Measurements from ENCODE around the gene LMBR1L. TPM values are rescaled to one million over a fixed set of nuclear protein-coding genes. Genes with fewer than 3 reads are reported as not detected.
"Not testable (repeated sequence)": the region's sequence is repeated elsewhere in the genome, so short reads cannot be mapped to it uniquely, and the experiment has no call there.

The LMBR1L gene
- total and polyA plus RNA-seq, 2 of the 8 experiments (the other 6 are each of a cell fraction or from before 2014, with no cell fraction given) = 36.6 to 49.6 TPM

DNA sequence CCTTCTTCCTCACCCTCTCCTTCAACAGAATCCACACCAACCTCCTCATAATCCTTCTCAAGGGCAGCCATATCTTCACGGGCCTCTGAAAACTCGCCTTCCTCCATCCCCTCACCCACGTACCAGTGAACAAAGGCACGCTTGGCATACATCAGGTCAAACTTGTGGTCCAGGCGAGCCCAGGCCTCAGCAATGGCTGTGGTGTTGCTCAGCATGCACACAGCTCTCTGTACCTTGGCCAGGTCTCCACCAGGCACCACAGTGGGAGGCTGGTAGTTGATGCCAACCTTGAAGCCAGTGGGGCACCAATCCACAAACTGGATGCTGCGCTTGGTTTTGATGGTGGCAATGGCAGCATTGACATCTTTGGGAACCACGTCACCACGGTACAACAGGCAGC lies 17.3 kb upstream of the LMBR1L start:
- not testable (repeated sequence) for H2AFZ ChIP-seq (ENCODE audit: low read length); H4K91ac ChIP-seq (replicated peaks; ENCODE audit: insufficient read length, low read length); H2BK5ac ChIP-seq (ENCODE audit: low read depth, low read length); DNase-seq (ENCODE audit: low read depth in 1 of 2, low spot score in 2 of 2); H2BK120ac ChIP-seq (replicated peaks; ENCODE audit: low read depth, low read length); H2BK15ac ChIP-seq (ENCODE audit: low read length); H3K9ac ChIP-seq (replicated peaks in 1 of 4; ENCODE audit: extremely low read depth in 1 of 4, low read depth in 3 of 4, low read length in 3 of 4); H2BK12ac ChIP-seq (ENCODE audit: low read depth, low read length); H3K4me1 ChIP-seq (replicated peaks in 1 of 4; ENCODE audit: control insufficient read depth in 3 of 4, insufficient read depth in 4 of 4, low read length in 3 of 4); H4K8ac ChIP-seq (ENCODE audit: extremely low read depth, insufficient read depth, low read length); H3K9me3 ChIP-seq (ENCODE audit: insufficient read depth in 2 of 2, low read depth in 1 of 2, low read length in 1 of 2); H3K23ac ChIP-seq (ENCODE audit: insufficient read length); H3K56ac ChIP-seq (replicated peaks; ENCODE audit: insufficient read length, low read depth, low read length); H3K23me2 ChIP-seq (ENCODE audit: low read depth, low read length); H2AK5ac ChIP-seq (ENCODE audit: low read depth, low read length); H3K27ac ChIP-seq (ENCODE audit: low read depth, low read length); H4K5ac ChIP-seq (ENCODE audit: insufficient read length, low read depth, low read length); H3K4me2 ChIP-seq (ENCODE audit: insufficient read depth in 1 of 2, low read depth in 2 of 2, low read length in 2 of 2); H3K79me1 ChIP-seq (ENCODE audit: low read depth, low read length); H3K4me3 ChIP-seq (ENCODE audit: extremely low read depth in 1 of 4, insufficient read depth in 2 of 4, low read depth in 3 of 4, low read length in 4 of 4); H3K27me3 ChIP-seq (replicated peaks in 1 of 4; ENCODE audit: control insufficient read depth in 3 of 4, extremely low read depth in 1 of 4, insufficient read depth in 3 of 4, low read length in 3 of 4); H2BK20ac ChIP-seq (ENCODE audit: low read length); H3K18ac ChIP-seq (ENCODE audit: extremely low read depth, low read length); H3K14ac ChIP-seq (ENCODE audit: insufficient read length); H3K4ac ChIP-seq (replicated peaks; ENCODE audit: insufficient read length, low read depth, low read length); FAIRE-seq
- peaks cover 0 to 21% of the 10 kb centered on the region in 2 experiments; a peak in 2 of 4 replicates for H3K79me2 ChIP-seq (ENCODE audit: control insufficient read depth in 1 of 2, insufficient read depth in 2 of 2, low read length in 2 of 2)
- peaks cover 17 to 32% (median 21%) of the 10 kb centered on the region in 4 experiments for H3K36me3 ChIP-seq (ENCODE audit: control insufficient read depth in 2 of 4, insufficient read depth in 4 of 4, low read length in 3 of 4)
- ChIA-PET CTCF (ENCODE audit: partially characterized antibody) (interaction anchor here (0.7 to 3.3 kb wide), 6 partner anchors 18 to 275 kb away, joined by 3 to 18 read pairs (median 4); partner anchors contain the start of gene LMBR1L), POLR2A (ENCODE audit: partially characterized antibody) (interaction anchor here (0.7 to 8.6 kb wide), 18 partner anchors 11 to 318 kb away, joined by 3 to 132 read pairs (median 4); partner anchors contain the start of genes DHH, RHEBL1 and TUBA1C)
- WGBS, 2 experiments (ENCODE audit: extremely low coverage in 1 of 2, insufficient coverage in 1 of 2, insufficient read length in 1 of 2, insufficient replicate concordance in 2 of 2, low coverage in 1 of 2, low lambda C conversion rate in 2 of 2, missing lambda C conversion rate in 1 of 2) = 98% methylated on average over 5 of the region's 8 CpGs; no CpG with 5 or more reads in 1 of the 2 experiments
- peaks cover 5 to 16% of the 10 kb centered on the region in 2 experiments for H4K20me1 ChIP-seq (replicated peaks in 1 of 2; ENCODE audit: control insufficient read depth in 1 of 2, insufficient read depth in 2 of 2, low read length in 2 of 2)

All from H1 (cell line).